Neural progenitor cell (in vitro differentiated cells): Measurements from ENCODE around the gene PLAAT4. TPM values are rescaled to one million over a fixed set of nuclear protein-coding genes. Genes with fewer than 3 reads are reported as not detected.
"Not testable (repeated sequence)": the region's sequence is repeated elsewhere in the genome, so short reads cannot be mapped to it uniquely, and the experiment has no call there.

Experiments
- DNase-seq: peaks from one replicate; pipeline ENCODE4 v3.0.0-alpha.2; 2016; ENCODE audit warnings: low spot score
- H2AFZ ChIP-seq: fragments of 200-600 bp; sonication (generic); replicated peaks from 2 replicates; pipeline ENCODE4 v1.6.1; 2016; ENCODE audit warnings: antibody characterized with exemption
- H3F3A ChIP-seq: fragments of 200-600 bp; sonication (generic); 2 replicates; pipeline ENCODE4 v1.6.1; 2016; ENCODE audit warnings: antibody characterized with exemption, low read depth
- H3K27ac ChIP-seq: fragments of 200-600 bp; sonication (generic); 2 replicates; pipeline ENCODE4 v1.5.1; 2016; ENCODE audit warnings: mild to moderate bottlenecking
- H3K27me3 ChIP-seq: fragments of 200-600 bp; sonication (generic); 2 replicates; pipeline ENCODE4 v1.6.1; 2016; ENCODE audit warnings: mild to moderate bottlenecking, moderate library complexity
- H3K36me3 ChIP-seq: fragments of 200-600 bp; sonication (generic); 2 replicates; pipeline ENCODE4 v1.5.1; 2016
- H3K4me1 ChIP-seq: fragments of 200-600 bp; sonication (generic); 2 replicates; pipeline ENCODE4 v1.6.1; 2016; ENCODE audit warnings: mixed run types
- H3K4me2 ChIP-seq: fragments of 200-600 bp; sonication (generic); 2 replicates; pipeline ENCODE4 v1.6.1; 2016
- H3K4me3 ChIP-seq: fragments of 200-600 bp; sonication (generic); 2 replicates; pipeline ENCODE4 v1.5.1; 2016
- H3K79me2 ChIP-seq: fragments of 200-600 bp; sonication (generic); 2 replicates; pipeline ENCODE4 v1.6.1; 2016; ENCODE audit warnings: low read depth
- H3K9ac ChIP-seq: fragments of 200-600 bp; sonication (generic); 2 replicates; pipeline ENCODE4 v1.6.1; 2016
- H3K9me3 ChIP-seq: fragments of 200-600 bp; sonication (generic); 2 replicates; pipeline ENCODE4 v1.5.1; 2016; ENCODE audit warnings: low read depth
- H4K20me1 ChIP-seq: fragments of 200-600 bp; sonication (generic); 2 replicates; pipeline ENCODE4 v1.6.1; 2016; ENCODE audit warnings: low read depth
- H3K27ac Mint-ChIP-seq: 3 replicates; pipeline ENCODE4 v1.8.0; 2021; ENCODE audit warnings: mixed read lengths
- H3K27me3 Mint-ChIP-seq: 2 replicates; pipeline ENCODE4 v1.8.0; 2022; ENCODE audit warnings: low read depth, mild to moderate bottlenecking, inconsistent platforms, moderate library complexity, mixed read lengths; ENCODE audit not compliant: insufficient read depth
- H3K36me3 Mint-ChIP-seq: 3 replicates; pipeline ENCODE4 v1.8.0; 2021; ENCODE audit warnings: mixed read lengths
- H3K4me1 Mint-ChIP-seq: 3 replicates; pipeline ENCODE4 v1.8.0; 2021; ENCODE audit warnings: mixed read lengths
- H3K4me3 Mint-ChIP-seq: 3 replicates; pipeline ENCODE4 v1.8.0; 2021; ENCODE audit warnings: mild to moderate bottlenecking, moderate library complexity, mixed read lengths
- H3K9me3 Mint-ChIP-seq: 3 replicates; pipeline ENCODE4 v1.8.0; 2020; ENCODE audit warnings: mixed read lengths
- CTCF ChIP-seq: fragments of 200-600 bp; sonication (generic); IDR thresholded peaks from 2 replicates; pipeline ENCODE4 v1.5.1; 2017; ENCODE audit warnings: antibody characterized with exemption, mild to moderate bottlenecking
- EZH2 ChIP-seq: fragments of 200-600 bp; sonication (generic); IDR thresholded peaks from 2 replicates; pipeline ENCODE4 v1.6.1; 2017; ENCODE audit warnings: antibody characterized with exemption, mild to moderate bottlenecking, moderate library complexity
- EZH2phosphoT487 ChIP-seq: fragments of 200-600 bp; sonication (generic); IDR thresholded peaks from 2 replicates; pipeline ENCODE4 v1.6.1; 2017; ENCODE audit warnings: antibody characterized with exemption
- total RNA-seq: library from RNA; depleted of rRNA; stranded (reverse); fragments of >200 nt; gene quantifications from 2 replicates; pipeline ENCODE4 v1.2.3, GENCODE V29; 2015; ENCODE audit warnings: low replicate concordance

The PLAAT4 gene
- total RNA-seq, 1 donor from 2014 or later = not detected

GRCh38 chr11:63523151-63523550, 13.5 kb upstream of the PLAAT4 start:
- Histone ChIP-seq H3K4me2 (no peak overlapping the region), H3K36me3 (no peaks in the 10 kb centered on the region), H3K4me3 (no peak overlapping the region), H3F3A (peaks cover 4% of the 10 kb centered on the region), H3K79me2 (no peaks in the 10 kb centered on the region), H3K4me1 (peaks cover 5% of the 10 kb centered on the region), H3K9me3 (no peaks in the 10 kb centered on the region), H3K27ac (no peak overlapping the region), H3K9ac (no peak overlapping the region), H3K27me3 (peaks cover 6% of the 10 kb centered on the region), H2AFZ (no peak overlapping the region), H4K20me1 (no peaks in the 10 kb centered on the region)
- Mint-ChIP-seq H3K27me3 (peaks cover 11% of the 10 kb centered on the region), H3K4me3 (no peak overlapping the region), H3K9me3 (peaks cover 6% of the 10 kb centered on the region), H3K4me1 (peaks cover 4% of the 10 kb centered on the region), H3K36me3 (no peaks in the 10 kb centered on the region), H3K27ac (no peak overlapping the region)
- no peak for DNase-seq
- TF ChIP-seq EZH2phosphoT487 (no peak), CTCF (no peak), EZH2 (no peak)

GRCh38 chr11:63527667-63528066, 8.9 kb upstream of the PLAAT4 start:
- Histone ChIP-seq H3K27ac (no peak overlapping the region), H4K20me1 (no peaks in the 10 kb centered on the region), H3F3A (peaks cover 28% of the 10 kb centered on the region), H2AFZ (no peak overlapping the region), H3K27me3 (peaks cover 17% of the 10 kb centered on the region), H3K4me3 (peak overlapping the region; percentile 1), H3K4me1 (peaks cover 33% of the 10 kb centered on the region), H3K79me2 (no peaks in the 10 kb centered on the region), H3K9ac (no peak overlapping the region), H3K9me3 (no peaks in the 10 kb centered on the region), H3K4me2 (peak overlapping the region; percentile 7), H3K36me3 (no peaks in the 10 kb centered on the region)
- H3K4me1 Mint-ChIP-seq = peaks cover 13% of the 10 kb centered on the region
- H3K9me3 Mint-ChIP-seq = peaks cover 4% of the 10 kb centered on the region
- no peak for TF ChIP-seq CTCF
- TF ChIP-seq EZH2phosphoT487 = no peak
- TF ChIP-seq EZH2 = no peak
- no peaks in the 10 kb centered on the region for H3K36me3 Mint-ChIP-seq
- no peak overlapping the region for H3K27ac Mint-ChIP-seq
- no peak overlapping the region for H3K4me3 Mint-ChIP-seq
- H3K27me3 Mint-ChIP-seq = peaks cover 9% of the 10 kb centered on the region
- no peak for DNase-seq

- H4K20me1 ChIP-seq, H3K9me3 ChIP-seq, H3K36me3 ChIP-seq, H3K4me3 Mint-ChIP-seq, H3K79me2 ChIP-seq, H2AFZ ChIP-seq, H3K27ac ChIP-seq, H3K36me3 Mint-ChIP-seq, H3K9ac ChIP-seq, H3K9me3 Mint-ChIP-seq, H3K27ac Mint-ChIP-seq, H3K27me3 Mint-ChIP-seq, DNase-seq: not testable (repeated sequence)
- peaks cover 17% of the 10 kb centered on the region for H3K27me3 ChIP-seq
- H3F3A ChIP-seq = peaks cover 33% of the 10 kb centered on the region
- peak overlapping the region; percentile 7 for H3K4me2 ChIP-seq
- peaks cover 17% of the 10 kb centered on the region for H3K4me1 Mint-ChIP-seq
- peaks cover 38% of the 10 kb centered on the region for H3K4me1 ChIP-seq
- H3K4me3 ChIP-seq = peak overlapping the region; percentile 1
Observed at GRCh38 chr11:63528156-63528555, 8.5 kb upstream of the PLAAT4 start.

GRCh38 chr11:63528729-63529278, 7.8 kb upstream of the PLAAT4 start:
- Histone ChIP-seq H3K4me2 (peak overlapping the region; percentile 54), H3K27me3 (peaks cover 17% of the 10 kb centered on the region), H3K4me1 (peaks cover 42% of the 10 kb centered on the region), H3F3A (peaks cover 35% of the 10 kb centered on the region), H2AFZ (peak overlapping the region; percentile 50)
- H3K4me3 ChIP-seq, H3K9me3 Mint-ChIP-seq, H3K9me3 ChIP-seq, H3K4me3 Mint-ChIP-seq, H3K27me3 Mint-ChIP-seq, H3K27ac ChIP-seq, H4K20me1 ChIP-seq, DNase-seq, H3K36me3 ChIP-seq, H3K9ac ChIP-seq, H3K27ac Mint-ChIP-seq, H3K36me3 Mint-ChIP-seq, H3K79me2 ChIP-seq: not testable (repeated sequence)
- H3K4me1 Mint-ChIP-seq = peaks cover 21% of the 10 kb centered on the region

GRCh38 chr11:63529373-63529772, 7.2 kb upstream of the PLAAT4 start:
- H3K36me3 Mint-ChIP-seq, H3K27ac ChIP-seq, H3K4me3 ChIP-seq, H3K79me2 ChIP-seq, H3K36me3 ChIP-seq, H3K27ac Mint-ChIP-seq, H3K9me3 Mint-ChIP-seq, H3K27me3 Mint-ChIP-seq, H3K9ac ChIP-seq, DNase-seq, H3K4me3 Mint-ChIP-seq, H4K20me1 ChIP-seq, H3K9me3 ChIP-seq: not testable (repeated sequence)
- Histone ChIP-seq H3F3A (peaks cover 35% of the 10 kb centered on the region), H3K4me2 (peak overlapping the region; percentile 54), H2AFZ (peak overlapping the region; percentile 50), H3K4me1 (peaks cover 42% of the 10 kb centered on the region), H3K27me3 (peaks cover 17% of the 10 kb centered on the region)
- peaks cover 21% of the 10 kb centered on the region for H3K4me1 Mint-ChIP-seq
